Measurements from ENCODE around the gene RRAS2.
"Not testable (repeated sequence)": the region's sequence is repeated elsewhere in the genome, so short reads cannot be mapped to it uniquely, and the experiment has no call there.

RRAS2 gene

GRCh38 chr11:14372011-14372410 is 13.0 kb upstream of the RRAS2 start:
- no peak for DNase-seq (ENCODE audit: low read depth in 1 of 2, low spot score in 1 of 2)

- no peak for DNase-seq (ENCODE audit: low read depth in 1 of 2, low spot score in 1 of 2)
Measured at GRCh38 chr11:14371249-14371648, 12.3 kb upstream of the RRAS2 start.

GRCh38 chr11:14370496-14370895 is 11.5 kb upstream of the RRAS2 start:
- DNase-seq (ENCODE audit: low read depth in 1 of 2, low spot score in 1 of 2) = no peak

GRCh38 chr11:14369598-14369997 is 10.6 kb upstream of the RRAS2 start:
- no peak for DNase-seq (ENCODE audit: low read depth in 1 of 2, low spot score in 1 of 2)

- no peak for DNase-seq (ENCODE audit: low read depth in 1 of 2, low spot score in 1 of 2)
Measured at GRCh38 chr11:14366936-14367335, 8.0 kb upstream of the RRAS2 start.

GRCh38 chr11:14364322-14364721 is 5.3 kb upstream of the RRAS2 start:
- no peak for DNase-seq (ENCODE audit: low read depth in 1 of 2, low spot score in 1 of 2)

GRCh38 chr11:14362611-14363010 is 3.6 kb upstream of the RRAS2 start:
- DNase-seq (ENCODE audit: low read depth in 1 of 2, low spot score in 1 of 2) = no peak

- no peak for DNase-seq (ENCODE audit: low read depth in 1 of 2, low spot score in 1 of 2)
Measured at GRCh38 chr11:14361951-14362350, 3.0 kb upstream of the RRAS2 start.

GRCh38 chr11:14360976-14361375 is 2.0 kb upstream of the RRAS2 start:
- no peak for DNase-seq (ENCODE audit: low read depth in 1 of 2, low spot score in 1 of 2)

GRCh38 chr11:14359501-14360031 is 583 bp upstream of the RRAS2 start:
- no peak for DNase-seq (ENCODE audit: low read depth in 1 of 2, low spot score in 1 of 2)

GRCh38 chr11:14357881-14358728 is 878 bp downstream of the RRAS2 start:
- no peak for DNase-seq (ENCODE audit: low read depth in 1 of 2, low spot score in 1 of 2)

GRCh38 chr11:14356342-14356741 is 2.6 kb downstream of the RRAS2 start:
- DNase-seq (ENCODE audit: low read depth in 1 of 2, low spot score in 1 of 2) = no peak

GRCh38 chr11:14354604-14355003 is 4.4 kb downstream of the RRAS2 start:
- not testable (repeated sequence) for DNase-seq (ENCODE audit: low read depth in 1 of 2, low spot score in 1 of 2)

GRCh38 chr11:14350716-14351238 is 8.2 kb downstream of the RRAS2 start:
- no peak for DNase-seq (ENCODE audit: low read depth in 1 of 2, low spot score in 1 of 2)

- no peak for DNase-seq (ENCODE audit: low read depth in 1 of 2, low spot score in 1 of 2)
Measured at GRCh38 chr11:14350215-14350614, 8.8 kb downstream of the RRAS2 start.

GRCh38 chr11:14347991-14348390 is 11.0 kb downstream of the RRAS2 start:
- no peak for DNase-seq (ENCODE audit: low read depth in 1 of 2, low spot score in 1 of 2)

GRCh38 chr11:14347494-14347893 is 11.5 kb downstream of the RRAS2 start:
- no peak for DNase-seq (ENCODE audit: low read depth in 1 of 2, low spot score in 1 of 2)

GRCh38 chr11:14346303-14346955 is 12.6 kb downstream of the RRAS2 start:
- DNase-seq (ENCODE audit: low read depth in 1 of 2, low spot score in 1 of 2) = no peak

GRCh38 chr11:14345668-14346067 is 13.3 kb downstream of the RRAS2 start:
- no peak for DNase-seq (ENCODE audit: low read depth in 1 of 2, low spot score in 1 of 2)

GRCh38 chr11:14345016-14345415 is 14.0 kb downstream of the RRAS2 start:
- DNase-seq (ENCODE audit: low read depth in 1 of 2, low spot score in 1 of 2) = not testable (repeated sequence)

GRCh38 chr11:14342906-14343305 is 16.1 kb downstream of the RRAS2 start:
- no peak for DNase-seq (ENCODE audit: low read depth in 1 of 2, low spot score in 1 of 2)

GRCh38 chr11:14341968-14342367 is 17.0 kb downstream of the RRAS2 start:
- DNase-seq (ENCODE audit: low read depth in 1 of 2, low spot score in 1 of 2) = no peak
